ENCODE measurements around the gene IL1R1. TPM values are rescaled to one million over a fixed set of nuclear protein-coding genes. Genes with fewer than 3 reads are reported as not detected.

IL1R1 gene
- polyA plus RNA-seq, 1 donor (not counting 4 experiments of a cell fraction or from before 2014, with no cell fraction given): 7.5 TPM

- dilution Hi-C loops (cut with MboI; ENCODE audit: extremely low pct_ligation_motif_present, low sequenced_read_pairs): no loop called here
- no peaks in the 10 kb centered on the region for H4K20me1 ChIP-seq (ENCODE audit: control insufficient read depth, extremely low read depth, insufficient read depth, low read length)
- H3K79me2 ChIP-seq (ENCODE audit: control insufficient read depth, insufficient read depth, low read length): no peaks in the 10 kb centered on the region
- no peak overlapping the region for H3K4me2 ChIP-seq (ENCODE audit: control insufficient read depth, extremely low read depth, insufficient read depth, low read depth, low read length)
- no peaks in the 10 kb centered on the region for H3K27me3 ChIP-seq (ENCODE audit: control insufficient read depth, extremely low read depth, insufficient read depth, low read length)
- DNase-seq (ENCODE audit: low read depth, low spot score): no peak
- H3K27ac ChIP-seq (ENCODE audit: control insufficient read depth, insufficient read depth, low read length): no peak overlapping the region
- no peak overlapping the region for H3K4me3 ChIP-seq (ENCODE audit: control insufficient read depth in 2 of 3, extremely low read depth in 1 of 3, insufficient read depth in 2 of 3, low read depth in 1 of 3, low read length in 3 of 3)
- no peaks in the 10 kb centered on the region for H3K9me1 ChIP-seq (ENCODE audit: control insufficient read depth, extremely low read depth, insufficient read depth, low read length)
- H3K9me3 ChIP-seq (ENCODE audit: control insufficient read depth, low read depth, low read length): peaks cover 16% of the 10 kb centered on the region
- no peaks in the 10 kb centered on the region for H3K36me3 ChIP-seq (ENCODE audit: control insufficient read depth in 2 of 2, extremely low read depth in 1 of 2, insufficient read depth in 2 of 2, low read length in 2 of 2)
- no peak for TF ChIP-seq EZH2 (IDR thresholded peaks at IDR 0.05; ENCODE audit: low read length)
- no peak for TF ChIP-seq CTCF (optimal IDR thresholded peaks at IDR 0.05 in 1 of 3, IDR thresholded peaks at IDR 0.05 in 1 of 3, conservative IDR thresholded peaks at IDR 0.05 in 1 of 3; ENCODE audit: extremely low read depth in 1 of 3, insufficient read depth in 2 of 3, low read length in 3 of 3)
- peaks cover 3% of the 10 kb centered on the region for H3K4me1 ChIP-seq (ENCODE audit: control insufficient read depth, extremely low read depth, insufficient read depth, low read length)
- FAIRE-seq: no peak
- no peak overlapping the region for H3K9ac ChIP-seq (ENCODE audit: control insufficient read depth, extremely low read depth, insufficient read depth, low read length)
- no peak overlapping the region for H2AFZ ChIP-seq (ENCODE audit: control insufficient read depth, low read length)
Measured at GRCh38 chr2:102141011-102141943, 1.3 kb upstream of the IL1R1 start.

GRCh38 chr2:102142829-102143449 lies 393 bp downstream of the IL1R1 start:
- Histone ChIP-seq H3K36me3 (ENCODE audit: control insufficient read depth in 2 of 2, extremely low read depth in 1 of 2, insufficient read depth in 2 of 2, low read length in 2 of 2) (no peaks in the 10 kb centered on the region), H3K79me2 (ENCODE audit: control insufficient read depth, insufficient read depth, low read length) (no peaks in the 10 kb centered on the region), H3K27ac (ENCODE audit: control insufficient read depth, insufficient read depth, low read length) (peak overlapping the region; percentile 21), H3K9me3 (ENCODE audit: control insufficient read depth, low read depth, low read length) (peaks cover 21% of the 10 kb centered on the region), H3K4me3 (ENCODE audit: control insufficient read depth in 2 of 3, extremely low read depth in 1 of 3, insufficient read depth in 2 of 3, low read depth in 1 of 3, low read length in 3 of 3) (peak overlapping the region; percentile 43 to 72 (median 61)), H3K9ac (ENCODE audit: control insufficient read depth, extremely low read depth, insufficient read depth, low read length) (peak overlapping the region; percentile 60), H2AFZ (ENCODE audit: control insufficient read depth, low read length) (peak overlapping the region; percentile 98), H4K20me1 (ENCODE audit: control insufficient read depth, extremely low read depth, insufficient read depth, low read length) (no peaks in the 10 kb centered on the region), H3K4me1 (ENCODE audit: control insufficient read depth, extremely low read depth, insufficient read depth, low read length) (peaks cover 3% of the 10 kb centered on the region), H3K4me2 (ENCODE audit: control insufficient read depth, extremely low read depth, insufficient read depth, low read depth, low read length) (peak overlapping the region; percentile 76), H3K9me1 (ENCODE audit: control insufficient read depth, extremely low read depth, insufficient read depth, low read length) (no peaks in the 10 kb centered on the region), H3K27me3 (ENCODE audit: control insufficient read depth, extremely low read depth, insufficient read depth, low read length) (no peaks in the 10 kb centered on the region)
- no peak for TF ChIP-seq EZH2 (IDR thresholded peaks at IDR 0.05; ENCODE audit: low read length)
- no peak for TF ChIP-seq CTCF (optimal IDR thresholded peaks at IDR 0.05 in 1 of 3, IDR thresholded peaks at IDR 0.05 in 1 of 3, conservative IDR thresholded peaks at IDR 0.05 in 1 of 3; ENCODE audit: extremely low read depth in 1 of 3, insufficient read depth in 2 of 3, low read length in 3 of 3)
- FAIRE-seq (peak; percentile 55), DNase-seq (ENCODE audit: low read depth, low spot score) (no peak)
- dilution Hi-C loops (cut with MboI; ENCODE audit: extremely low pct_ligation_motif_present, low sequenced_read_pairs): no loop called here

All from keratinocyte (primary cell).